Measurements from ENCODE around the gene NDUFB2.
"Not testable (repeated sequence)": the region's sequence is repeated elsewhere in the genome, so short reads cannot be mapped to it uniquely, and the experiment has no call there.

The NDUFB2 gene
- long read RNA-seq, donor 1, transcript NDUFB2-214 (3 exons, 665 nt), result minor isoform, 12 of 752 reads
- long read RNA-seq, donor 1, transcript NDUFB2-207 (3 exons, 1,101 nt), result minor isoform, 17 of 752 reads
- long read RNA-seq, donor 1, transcript NDUFB2-201 (4 exons, 504 nt), result major isoform, 404 of 752 reads
- long read RNA-seq, donor 1, transcript NDUFB2-208 (4 exons, 499 nt), result minor isoform, 5 of 752 reads
- long read RNA-seq, donor 1, partial matches to known transcripts, result 287 of 752 reads
- long read RNA-seq, donor 1, other reads (novel, unspliced or antisense), result 21 of 752 reads
- long read RNA-seq, donor 2, transcript NDUFB2-214 (3 exons, 665 nt), result minor isoform, 16 of 402 reads
- long read RNA-seq, donor 2, transcript NDUFB2-207 (3 exons, 1,101 nt), result minor isoform, 6 of 402 reads
- long read RNA-seq, donor 2, transcript NDUFB2-201 (4 exons, 504 nt), result major isoform, 226 of 402 reads
- long read RNA-seq, donor 2, partial matches to known transcripts, result 148 of 402 reads
- long read RNA-seq, donor 2, other reads (novel, unspliced or antisense), result 0 of 402 reads
- long read RNA-seq, donor 3, transcript NDUFB2-201 (4 exons, 504 nt), result major isoform, 137 of 225 reads
- long read RNA-seq, donor 3, transcript NDUFB2-207 (3 exons, 1,101 nt), result minor isoform, 7 of 225 reads
- long read RNA-seq, donor 3, transcript NDUFB2-214 (3 exons, 665 nt), result minor isoform, 8 of 225 reads
- long read RNA-seq, donor 3, partial matches to known transcripts, result 71 of 225 reads
- long read RNA-seq, donor 3, other reads (novel, unspliced or antisense), result 0 of 225 reads
- long read RNA-seq, donor 4, transcript NDUFB2-207 (3 exons, 1,101 nt), result minor isoform, 9 of 331 reads
- long read RNA-seq, donor 4, transcript NDUFB2-214 (3 exons, 665 nt), result minor isoform, 14 of 331 reads
- long read RNA-seq, donor 4, transcript NDUFB2-201 (4 exons, 504 nt), result major isoform, 179 of 331 reads
- long read RNA-seq, donor 4, partial matches to known transcripts, result 128 of 331 reads
- long read RNA-seq, donor 4, other reads (novel, unspliced or antisense), result 0 of 331 reads
- long read RNA-seq, donor 5, transcript NDUFB2-201 (4 exons, 504 nt), result major isoform, 267 of 443 reads
- long read RNA-seq, donor 5, transcript NDUFB2-207 (3 exons, 1,101 nt), result minor isoform, 6 of 443 reads
- long read RNA-seq, donor 5, transcript NDUFB2-214 (3 exons, 665 nt), result minor isoform, 14 of 443 reads
- long read RNA-seq, donor 5, partial matches to known transcripts, result 141 of 443 reads
- long read RNA-seq, donor 5, other reads (novel, unspliced or antisense), result 10 of 443 reads
- long read RNA-seq, donor 6, transcript NDUFB2-207 (3 exons, 1,101 nt), result minor isoform, 12 of 416 reads
- long read RNA-seq, donor 6, transcript NDUFB2-201 (4 exons, 504 nt), result major isoform, 223 of 416 reads
- long read RNA-seq, donor 6, transcript NDUFB2-214 (3 exons, 665 nt), result minor isoform, 16 of 416 reads
- long read RNA-seq, donor 6, partial matches to known transcripts, result 159 of 416 reads
- long read RNA-seq, donor 6, other reads (novel, unspliced or antisense), result 5 of 416 reads
- long read RNA-seq, donor 7, transcript NDUFB2-201 (4 exons, 504 nt), result major isoform, 372 of 629 reads
- long read RNA-seq, donor 7, transcript NDUFB2-214 (3 exons, 665 nt), result minor isoform, 17 of 629 reads
- long read RNA-seq, donor 7, transcript NDUFB2-207 (3 exons, 1,101 nt), result minor isoform, 10 of 629 reads
- long read RNA-seq, donor 7, partial matches to known transcripts, result 219 of 629 reads
- long read RNA-seq, donor 7, other reads (novel, unspliced or antisense), result 6 of 629 reads
- long read RNA-seq, donor 8, transcript NDUFB2-214 (3 exons, 665 nt), result minor isoform, 10 of 430 reads
- long read RNA-seq, donor 8, transcript NDUFB2-201 (4 exons, 504 nt), result major isoform, 241 of 430 reads
- long read RNA-seq, donor 8, transcript NDUFB2-207 (3 exons, 1,101 nt), result minor isoform, 10 of 430 reads
- long read RNA-seq, donor 8, partial matches to known transcripts, result 163 of 430 reads
- long read RNA-seq, donor 8, other reads (novel, unspliced or antisense), result 0 of 430 reads

- peak; percentile 100 for DNase-seq
These were observed at the start of gene NDUFB2 for GRCh38 chr7:140696680-140697446. TSS of gene NDUFB2 (plus strand) at chr7:140696708. CDS start at chr7:140696745, 37 bp downstream.

- DNase-seq, result no peak
These were observed 49.4 kb upstream of the NDUFB2 start for GRCh38 chr7:140646931-140647647.

GRCh38 chr7:140649556-140650205, 46.8 kb upstream of the NDUFB2 start:
- no peak for DNase-seq

- no peak for DNase-seq
These were observed 46.1 kb upstream of the NDUFB2 start for GRCh38 chr7:140650367-140650766.

- DNase-seq, result peak; percentile 63
These were observed 43.0 kb upstream of the NDUFB2 start for GRCh38 chr7:140653319-140654108.

- no peak for DNase-seq
These were observed 42.5 kb upstream of the NDUFB2 start for GRCh38 chr7:140654109-140654387.

GRCh38 chr7:140654661-140655060, 41.8 kb upstream of the NDUFB2 start:
- no peak for DNase-seq

- DNase-seq, result no peak
These were observed 40.7 kb upstream of the NDUFB2 start for GRCh38 chr7:140655511-140656408.

- no peak for DNase-seq
These were observed 39.7 kb upstream of the NDUFB2 start for GRCh38 chr7:140656548-140657515.

- DNase-seq, result no peak
These were observed 38.6 kb upstream of the NDUFB2 start for GRCh38 chr7:140657891-140658290.

GRCh38 chr7:140659856-140660255, 36.7 kb upstream of the NDUFB2 start:
- no peak for DNase-seq

- DNase-seq, result no peak
These were observed 35.4 kb upstream of the NDUFB2 start for GRCh38 chr7:140661124-140661523.

GRCh38 chr7:140662938-140663337, 33.6 kb upstream of the NDUFB2 start:
- not testable (repeated sequence) for DNase-seq

GRCh38 chr7:140667476-140667875, 29.0 kb upstream of the NDUFB2 start:
- no peak for DNase-seq

- no peak for DNase-seq
These were observed 27.9 kb upstream of the NDUFB2 start for GRCh38 chr7:140668641-140669040.

- no peak for DNase-seq
These were observed 27.2 kb upstream of the NDUFB2 start for GRCh38 chr7:140669352-140669751.
